Activated T-cell treated with anti-CD3 and anti-CD28 coated beads for 24 hours (primary cell): ENCODE measurements around the gene ZNRF3.
A peak's percentile ranks its signal among the peaks of the same experiment; 100 is the strongest.
"Not testable (repeated sequence)": the region's sequence is repeated elsewhere in the genome, so short reads cannot be mapped to it uniquely, and the experiment has no call there.

Experiments used
- DNase-seq: peaks from one replicate; pipeline ENCODE4 v3.0.0-alpha.2; 2020; ENCODE audit warnings: low read depth

ZNRF3 gene

GRCh38 chr22:28908810-28909209 lies 25.4 kb downstream of the ZNRF3 start:
- DNase-seq, result not testable (repeated sequence)

GRCh38 chr22:28909375-28909774 lies 26.0 kb downstream of the ZNRF3 start:
- DNase-seq, result peak; percentile 58

- no peak for DNase-seq
These were observed 27.4 kb downstream of the ZNRF3 start for GRCh38 chr22:28910569-28911303.

- DNase-seq, result no peak
These were observed 27.9 kb downstream of the ZNRF3 start for GRCh38 chr22:28911304-28911690.

GRCh38 chr22:28911777-28912669 lies 28.7 kb downstream of the ZNRF3 start:
- no peak for DNase-seq

- no peak for DNase-seq
These were observed 30.8 kb downstream of the ZNRF3 start for GRCh38 chr22:28914201-28914600.

GRCh38 chr22:28915969-28916368 lies 32.6 kb downstream of the ZNRF3 start:
- no peak for DNase-seq

- no peak for DNase-seq
These were observed 34.6 kb downstream of the ZNRF3 start for GRCh38 chr22:28917747-28918549.

GRCh38 chr22:28918550-28919271 lies 35.3 kb downstream of the ZNRF3 start:
- no peak for DNase-seq

- DNase-seq, result no peak
These were observed 37.6 kb downstream of the ZNRF3 start for GRCh38 chr22:28920757-28921584.

GRCh38 chr22:28921585-28921879 lies 38.2 kb downstream of the ZNRF3 start:
- DNase-seq, result no peak

- no peak for DNase-seq
These were observed 39.3 kb downstream of the ZNRF3 start for GRCh38 chr22:28922540-28923244.

- DNase-seq, result no peak
These were observed 40.7 kb downstream of the ZNRF3 start for GRCh38 chr22:28923826-28924732.

- DNase-seq, result no peak
These were observed 42.5 kb downstream of the ZNRF3 start for GRCh38 chr22:28925916-28926315.

- no peak for DNase-seq
These were observed 44.3 kb downstream of the ZNRF3 start for GRCh38 chr22:28927630-28928029.

GRCh38 chr22:28929197-28929596 lies 45.8 kb downstream of the ZNRF3 start:
- no peak for DNase-seq

- no peak for DNase-seq
These were observed 47.1 kb downstream of the ZNRF3 start for GRCh38 chr22:28930357-28931007.

GRCh38 chr22:28931844-28932567 lies 48.6 kb downstream of the ZNRF3 start:
- no peak for DNase-seq
